Ovary (tissue), 9 donors: Measurements from ENCODE around the gene HCRTR1. TPM values are rescaled to one million over a fixed set of nuclear protein-coding genes. Genes with fewer than 3 reads are reported as not detected.

Experiments
- DNase-seq, 5 donors: peaks; one replicate each; pipeline ENCODE4 v3.0.0-alpha.2; 2019 to 2020
- H3K27ac ChIP-seq, 2 donors: fragments of 200-600 bp; one replicate each; pipeline versions ENCODE4 v1.5.1 to v1.8.0; 2019 to 2022
- H3K27me3 ChIP-seq: fragments of 200-600 bp; one replicate; pipeline ENCODE4 v1.8.0; 2022
- H3K36me3 ChIP-seq: fragments of 200-600 bp; sonication (generic); one replicate; pipeline ENCODE4 v1.5.1; 2019
- H3K4me1 ChIP-seq: one replicate; pipeline ENCODE4 v1.8.1; 2013; ENCODE audit warnings: mild to moderate bottlenecking, moderate library complexity; ENCODE audit not compliant: insufficient read depth
- H3K4me3 ChIP-seq: fragments of 200-600 bp; sonication (generic); one replicate; pipeline ENCODE4 v1.5.1; 2017
- H3K9me3 ChIP-seq, 2 donors: fragments of 200-600 bp in 1 of 2; sonication (generic) in 1 of 2; one replicate each; pipeline versions ENCODE4 v1.5.1 to v1.8.1; 2013 to 2019; ENCODE audit warnings: mild to moderate bottlenecking in 1 of 2, moderate library complexity in 1 of 2
- CTCF ChIP-seq, 3 donors: fragments of 450-650 bp in 2 of 3; fragments of 200-600 bp in 1 of 3; IDR thresholded peaks; one replicate each; pipeline versions ENCODE4 v1.5.1 to v1.8.0; 2016 to 2022; ENCODE audit warnings: antibody characterized with exemption in 3 of 3, mild to moderate bottlenecking in 1 of 3
- EP300 ChIP-seq: sonication (generic); formaldehyde crosslinking; IDR thresholded peaks from one replicate; pipeline ENCODE4 v1.6.1; 2017; ENCODE audit warnings: antibody characterized with exemption
- POLR2A ChIP-seq: fragments of 450-650 bp; IDR thresholded peaks from one replicate; pipeline ENCODE4 v1.6.1; 2017; ENCODE audit warnings: antibody characterized with exemption, mild to moderate bottlenecking, moderate library complexity
- WGBS, 3 donors: extraction: QIAGEN DNeasy Blood & Tissue Kit in 1 of 3; methylation state at CpG; one replicate each; pipeline versions ENCODE4 v1.1.5 to v1.1.7; 2013 to 2017; 5-methylcytosine and 5-hydroxymethylcytosine counted together
- intact Hi-C, 4 donors: fragments of 100-400 bp; cut with DNase I; formaldehyde crosslinking; loops; one replicate each; pipeline versions ENCODE4 v1.11.0 to v1.15.1; 2022 to 2023
- polyA plus RNA-seq, 2 donors: library from polyadenylated mRNA; stranded (reverse); fragments of 200-250 nt in 1 of 2; fragments of 350-450 nt in 1 of 2; fragmentation: Illumina TruSeq in 1 of 2; extraction: RNeasy Lipid Tissue Mini Kit (QIAGEN cat#74804) in 1 of 2; gene quantifications; one replicate each; pipeline ENCODE4 v1.2.3, GENCODE V29; 2013 to 2014
- total RNA-seq, 7 donors: library from RNA; depleted of rRNA in 2 of 7; stranded (reverse); fragments of >200 nt in 2 of 7; fragmentation: NEBNext Ultra II Directional in 3 of 7; extraction: Animal tissue kit (Norgen Biotek cat#: 25700) in 3 of 7; gene quantifications; one replicate each; pipeline versions ENCODE4 v1.1.0 to v1.2.4, GENCODE V29; 2016 to 2023
- donor health status: DM: no; HTN: no; CAD: no; lungs with moderate emphysema.
- donor health status: DM: no; HTN: no; CAD: no.
- donor health status: Bipolar disorder and iron deficiency.
- donor health status: DM: yes; HTN: yes; CAD: no.
- donor health status: DM: no; HTN: no; CAD: no.
- donor health status: DM: yes; HTN: yes; CAD: no.

Gene HCRTR1
- total and polyA plus RNA-seq, 9 donors: not detected

DNA sequence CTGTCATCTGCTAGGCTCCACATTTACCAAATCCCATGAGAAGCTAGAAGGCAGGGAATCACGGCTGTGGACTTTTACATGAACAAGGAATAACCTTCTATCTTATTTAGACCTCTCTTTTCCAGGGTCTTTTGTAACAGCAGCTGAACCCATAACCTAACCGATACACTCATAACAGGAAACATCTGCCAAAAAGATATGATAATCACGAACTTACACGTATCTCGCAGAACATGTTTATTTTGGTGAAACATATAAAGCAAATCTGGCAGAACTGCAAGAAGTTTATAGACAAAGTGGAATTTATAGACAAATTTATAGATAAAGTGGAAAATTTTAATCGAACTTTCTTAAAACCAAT is 20.8 kb upstream of the HCRTR1 start:
- no peak overlapping the region for H3K4me3 ChIP-seq
- no peak overlapping the region for H3K27ac ChIP-seq
- no peaks in the 10 kb centered on the region for H3K27me3 ChIP-seq
- TF ChIP-seq CTCF (IDR thresholded peaks at IDR 0.05) (no peak), POLR2A (no peak), EP300 (no peak)
- H3K4me1 ChIP-seq: no peaks in the 10 kb centered on the region
- intact Hi-C loops: loop anchor here in 1 of 4 donors (5.0 kb wide), 1 partner anchor 34 kb away; no protein-coding TSS in a partner anchor
- no peaks in the 10 kb centered on the region for H3K9me3 ChIP-seq
- DNase-seq: no peak
- H3K36me3 ChIP-seq: no peaks in the 10 kb centered on the region
- 32 to 48% (median 40%) methylated on average over 6 of the region's 6 CpGs for WGBS, 3 donors

- TF ChIP-seq EP300 (no peak), CTCF (IDR thresholded peaks at IDR 0.05) (no peak), POLR2A (no peak)
- DNase-seq: no peak
- intact Hi-C loops: loop anchor here in 1 of 4 donors (5.0 kb wide), 1 partner anchor 37 kb away; no protein-coding TSS in a partner anchor
Measured at GRCh38 chr1:31598980-31599379, 18.5 kb upstream of the HCRTR1 start.

DNA sequence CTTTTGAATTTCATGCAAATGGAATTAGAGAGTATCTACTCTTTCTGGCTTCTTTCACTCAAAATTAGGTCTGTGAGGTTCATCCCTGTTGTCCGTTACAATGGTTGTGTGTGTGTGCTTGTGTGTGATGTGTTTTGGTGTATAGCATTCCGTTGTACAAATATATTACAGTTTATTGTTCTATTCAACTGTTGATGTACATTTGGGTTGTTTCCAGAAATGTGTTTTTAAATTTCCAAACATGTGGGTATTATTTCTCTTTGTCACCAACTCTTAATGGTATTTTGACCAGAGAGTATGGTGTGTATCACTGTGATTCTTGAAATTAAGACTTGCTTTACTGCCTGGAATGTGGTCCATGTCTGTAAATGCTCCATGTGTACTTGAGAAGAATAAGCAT is 16.8 kb upstream of the HCRTR1 start:
- TF ChIP-seq EP300 (no peak), CTCF (IDR thresholded peaks at IDR 0.05) (no peak), POLR2A (no peak)
- intact Hi-C loops: no loop called here
- DNase-seq: no peak
- 62 to 71% (median 66%) methylated on average over 2 of the region's 2 CpGs for WGBS, 3 donors
- H3K27me3 ChIP-seq: no peaks in the 10 kb centered on the region
- H3K4me1 ChIP-seq: no peaks in the 10 kb centered on the region
- no peak overlapping the region for H3K4me3 ChIP-seq
- H3K36me3 ChIP-seq: no peaks in the 10 kb centered on the region
- no peak overlapping the region for H3K27ac ChIP-seq
- H3K9me3 ChIP-seq: no peaks in the 10 kb centered on the region

More at GRCh38 chr1:31598980-31599379, 18.5 kb upstream of the HCRTR1 start:
- 90 to 94% (median 91%) methylated on average over 7 of the region's 7 CpGs for WGBS, 3 donors
- Histone ChIP-seq H3K4me1 (no peaks in the 10 kb centered on the region), H3K4me3 (no peak overlapping the region), H3K27ac (no peak overlapping the region), H3K36me3 (no peaks in the 10 kb centered on the region), H3K9me3 (no peaks in the 10 kb centered on the region), H3K27me3 (no peaks in the 10 kb centered on the region)

- intact Hi-C loops: no loop called here
- H3K4me1 ChIP-seq: no peaks in the 10 kb centered on the region
- DNase-seq: no peak
- no peak overlapping the region for H3K27ac ChIP-seq
- H3K27me3 ChIP-seq: no peaks in the 10 kb centered on the region
- TF ChIP-seq EP300: no peak
- no peak for TF ChIP-seq CTCF (IDR thresholded peaks at IDR 0.05)
- TF ChIP-seq POLR2A: no peak
- no peaks in the 10 kb centered on the region for H3K36me3 ChIP-seq
- no peaks in the 10 kb centered on the region for H3K9me3 ChIP-seq
- H3K4me3 ChIP-seq: no peak overlapping the region
- 95 to 96% (median 95%) methylated on average over 2 of the region's 2 CpGs for WGBS, 3 donors
Measured at GRCh38 chr1:31602081-31602480, 15.4 kb upstream of the HCRTR1 start.
